Activated CD8-positive, alpha-beta T cell treated with anti-CD3 and anti-CD28 coated beads, Interleukin-2, amount 10 ng/mL, durations not matched to agents 7 days and 5 days (primary cell): ENCODE measurements around the gene NDUFA13. TPM values are rescaled to one million over a fixed set of nuclear protein-coding genes. Genes with fewer than 3 reads are reported as not detected.
A peak's percentile ranks its signal among the peaks of the same experiment; 100 is the strongest.

Experiments
- ATAC-seq: fragments of 150-1000 bp; cut with Tn5 transposase; one replicate; pipeline ENCODE4 v1.10.0; 2021; ENCODE audit warnings: moderate library complexity
- CTCF ChIA-PET: fragments of 350-600 bp; sonication (Branson Sonifier 250); formaldehyde crosslinking; loops from one replicate; lab custom pipeline; 2021; ENCODE audit warnings: antibody characterized with exemption; lab: Charles Lee
- POLR2A ChIA-PET: fragments of 350-600 bp; sonication (Branson Sonifier 250); formaldehyde crosslinking; loops from one replicate; lab custom pipeline; 2021; ENCODE audit warnings: antibody characterized with exemption; lab: Charles Lee
- DNase-seq: peaks from one replicate; pipeline ENCODE4 v3.0.0-alpha.2; 2020
- H3K27ac Mint-ChIP-seq: one replicate; pipeline ENCODE4 v1.8.0; 2021; ENCODE audit warnings: mild to moderate bottlenecking, mixed read lengths
- H3K27me3 Mint-ChIP-seq: one replicate; pipeline ENCODE4 v1.8.0; 2021; ENCODE audit warnings: low read depth, mixed read lengths
- H3K36me3 Mint-ChIP-seq: one replicate; pipeline ENCODE4 v1.8.0; 2021; ENCODE audit warnings: low read depth, mixed read lengths
- H3K4me1 Mint-ChIP-seq: one replicate; pipeline ENCODE4 v1.8.0; 2021; ENCODE audit warnings: low read depth, mixed read lengths
- H3K4me3 Mint-ChIP-seq: one replicate; pipeline ENCODE4 v1.8.0; 2021; ENCODE audit warnings: mild to moderate bottlenecking, mixed read lengths
- H3K9me3 Mint-ChIP-seq: one replicate; pipeline ENCODE4 v1.8.0; 2022; ENCODE audit warnings: mixed read lengths; ENCODE audit not compliant: insufficient read depth
- total RNA-seq, 2 experiments: library from RNA; stranded (reverse); gene quantifications; one replicate each; pipeline ENCODE4 v1.2.3, GENCODE V29; 2021

Gene NDUFA13
- total RNA-seq, 2 experiments from 2014 or later = 388 to 413 TPM

GRCh38 chr19:19482809-19483596, 33.0 kb upstream of the NDUFA13 start:
- no peaks in the 10 kb centered on the region for H3K9me3 Mint-ChIP-seq
- no peak for ATAC-seq
- H3K27me3 Mint-ChIP-seq = no peaks in the 10 kb centered on the region
- POLR2A ChIA-PET = interaction anchor here (1.0 to 1.6 kb wide), 2 partner anchors 23 to 33 kb away, joined by 3 to 6 read pairs; partner anchors contain the start of gene NDUFA13
- DNase-seq = no peak
- peaks cover 45% of the 10 kb centered on the region for H3K36me3 Mint-ChIP-seq
- CTCF ChIA-PET = interaction anchor here (2.1 kb wide), 1 partner anchor 7 kb away, joined by 6 read pairs; no protein-coding TSS in a partner anchor
- peak overlapping the region; percentile 60 for H3K27ac Mint-ChIP-seq
- no peak overlapping the region for H3K4me3 Mint-ChIP-seq
- H3K4me1 Mint-ChIP-seq = peaks cover 68% of the 10 kb centered on the region

- no peak for ATAC-seq
- ChIA-PET POLR2A (interaction anchor here (0.6 kb wide), 1 partner anchor 169 kb away, joined by 3 read pairs; no protein-coding TSS in a partner anchor), CTCF (interaction anchor here (0.9 kb wide), 1 partner anchor 121 kb away, joined by 3 read pairs; no protein-coding TSS in a partner anchor)
- peaks cover 76% of the 10 kb centered on the region for H3K4me1 Mint-ChIP-seq
- DNase-seq = no peak
- no peak overlapping the region for H3K4me3 Mint-ChIP-seq
- H3K9me3 Mint-ChIP-seq = no peaks in the 10 kb centered on the region
- H3K36me3 Mint-ChIP-seq = peaks cover 42% of the 10 kb centered on the region
- H3K27ac Mint-ChIP-seq = peak overlapping the region; percentile 72
- H3K27me3 Mint-ChIP-seq = no peaks in the 10 kb centered on the region
Measured at GRCh38 chr19:19485161-19485997, 30.6 kb upstream of the NDUFA13 start.

GRCh38 chr19:19485998-19486290, 30.1 kb upstream of the NDUFA13 start:
- Mint-ChIP-seq H3K9me3 (no peaks in the 10 kb centered on the region), H3K36me3 (peaks cover 43% of the 10 kb centered on the region), H3K4me3 (no peak overlapping the region), H3K4me1 (peaks cover 76% of the 10 kb centered on the region), H3K27ac (peak overlapping the region; percentile 39), H3K27me3 (no peaks in the 10 kb centered on the region)
- ATAC-seq = no peak
- no peak for DNase-seq
- CTCF ChIA-PET = interaction anchor here (7.8 kb wide), 1 partner anchor 120 kb away, joined by 162 read pairs; no protein-coding TSS in a partner anchor
- POLR2A ChIA-PET = no interaction called here

GRCh38 chr19:19486343-19487076, 29.5 kb upstream of the NDUFA13 start:
- Mint-ChIP-seq H3K27me3 (no peaks in the 10 kb centered on the region), H3K36me3 (peaks cover 41% of the 10 kb centered on the region), H3K9me3 (no peaks in the 10 kb centered on the region), H3K4me1 (peaks cover 72% of the 10 kb centered on the region), H3K27ac (peak overlapping the region; percentile 97), H3K4me3 (no peak overlapping the region)
- DNase-seq = no peak
- POLR2A ChIA-PET = interaction anchor here (0.8 kb wide), 1 partner anchor 35 kb away, joined by 4 read pairs; no protein-coding TSS in a partner anchor
- CTCF ChIA-PET = interaction anchor here (0.7 to 7.8 kb wide), 2 partner anchors 27 to 121 kb away, joined by 3 to 162 read pairs; no protein-coding TSS in a partner anchor
- ATAC-seq = no peak

GRCh38 chr19:19487077-19487949, 28.7 kb upstream of the NDUFA13 start:
- Mint-ChIP-seq H3K4me3 (no peak overlapping the region), H3K9me3 (no peaks in the 10 kb centered on the region), H3K4me1 (peaks cover 65% of the 10 kb centered on the region), H3K36me3 (peaks cover 41% of the 10 kb centered on the region), H3K27ac (peak overlapping the region; percentile 97), H3K27me3 (no peaks in the 10 kb centered on the region)
- POLR2A ChIA-PET = interaction anchor here (0.8 to 2.3 kb wide), 3 partner anchors 28 to 36 kb away, joined by 3 to 16 read pairs (median 4); no protein-coding TSS in a partner anchor
- ATAC-seq (no peak), DNase-seq (no peak)
- CTCF ChIA-PET = interaction anchor here (0.7 to 7.8 kb wide), 9 partner anchors 8 to 122 kb away, joined by 3 to 162 read pairs (median 4); no protein-coding TSS in a partner anchor

- ChIA-PET CTCF (interaction anchor here (0.9 to 7.8 kb wide), 13 partner anchors 8 to 166 kb away, joined by 3 to 162 read pairs (median 4); partner anchors contain the start of genes GATAD2A and MAU2), POLR2A (interaction anchor here (1.0 to 2.8 kb wide), 7 partner anchors 20 to 123 kb away, joined by 3 to 16 read pairs (median 3); partner anchors contain the start of gene TSSK6)
- Mint-ChIP-seq H3K9me3 (no peaks in the 10 kb centered on the region), H3K36me3 (peaks cover 43% of the 10 kb centered on the region), H3K27me3 (no peaks in the 10 kb centered on the region), H3K4me3 (peak overlapping the region; percentile 68), H3K4me1 (peaks cover 64% of the 10 kb centered on the region), H3K27ac (peak overlapping the region; percentile 97)
- no peak for DNase-seq
- ATAC-seq = no peak
Measured at GRCh38 chr19:19487950-19488874, 27.8 kb upstream of the NDUFA13 start.

GRCh38 chr19:19488875-19489690, 26.9 kb upstream of the NDUFA13 start:
- peak overlapping the region; percentile 97 for H3K27ac Mint-ChIP-seq
- peaks cover 45% of the 10 kb centered on the region for H3K36me3 Mint-ChIP-seq
- ChIA-PET POLR2A (interaction anchor here (0.6 to 2.8 kb wide), 11 partner anchors 20 to 1908 kb away, joined by 3 to 17 read pairs (median 4); partner anchors contain the start of gene TSSK6), CTCF (interaction anchor here (0.6 to 7.8 kb wide), 20 partner anchors 9 to 343 kb away, joined by 3 to 162 read pairs (median 8); partner anchors contain the start of genes GATAD2A, MAU2, NDUFA13 and TSSK6)
- no peaks in the 10 kb centered on the region for H3K27me3 Mint-ChIP-seq
- H3K9me3 Mint-ChIP-seq = no peaks in the 10 kb centered on the region
- H3K4me1 Mint-ChIP-seq = peaks cover 62% of the 10 kb centered on the region
- ATAC-seq (peak; percentile 91), DNase-seq (peak; percentile 98)
- peak overlapping the region; percentile 68 for H3K4me3 Mint-ChIP-seq

- Mint-ChIP-seq H3K4me3 (peak overlapping the region; percentile 12), H3K4me1 (peaks cover 60% of the 10 kb centered on the region), H3K27ac (peak overlapping the region; percentile 97), H3K27me3 (no peaks in the 10 kb centered on the region), H3K9me3 (no peaks in the 10 kb centered on the region), H3K36me3 (peaks cover 50% of the 10 kb centered on the region)
- ChIA-PET CTCF (interaction anchor here (0.6 to 7.8 kb wide), 28 partner anchors 8 to 344 kb away, joined by 3 to 162 read pairs (median 8); partner anchors contain the start of genes GATAD2A, MAU2, NDUFA13 and TSSK6), POLR2A (interaction anchor here (0.7 to 2.8 kb wide), 9 partner anchors 28 to 168 kb away, joined by 3 to 17 read pairs (median 3); no protein-coding TSS in a partner anchor)
- DNase-seq (peak; percentile 30), ATAC-seq (peak; percentile 20)
Measured at GRCh38 chr19:19489804-19490204, 26.2 kb upstream of the NDUFA13 start.
